Type B pancreatic cell (in vitro differentiated cells): ENCODE results near the gene ELOVL2. TPM values are rescaled to one million over a fixed set of nuclear protein-coding genes. Genes with fewer than 3 reads are reported as not detected.

Source experiments
- DNase-seq: peaks from one replicate; pipeline ENCODE4 v3.0.0; 2021; ENCODE audit warnings: mixed read lengths; ENCODE audit not compliant: unreplicated experiment; ENCODE audit errors: extremely low spot score
- H3K27ac Mint-ChIP-seq: 2 replicates; pipeline ENCODE4 v1.8.0; 2021; ENCODE audit warnings: mild to moderate bottlenecking, mixed read lengths
- H3K27me3 Mint-ChIP-seq: 2 replicates; pipeline ENCODE4 v1.8.0; 2021; ENCODE audit warnings: mixed read lengths
- H3K36me3 Mint-ChIP-seq: 2 replicates; pipeline ENCODE4 v1.8.0; 2021; ENCODE audit warnings: mixed read lengths
- H3K4me1 Mint-ChIP-seq: one replicate; pipeline ENCODE4 v1.8.0; 2021; ENCODE audit warnings: mixed read lengths; ENCODE audit not compliant: unreplicated experiment
- H3K4me3 Mint-ChIP-seq: 2 replicates; pipeline ENCODE4 v1.8.0; 2021; ENCODE audit warnings: mild to moderate bottlenecking, mixed read lengths
- H3K9me3 Mint-ChIP-seq: 2 replicates; pipeline ENCODE4 v1.8.0; 2021; ENCODE audit warnings: mixed read lengths
- total RNA-seq: library from RNA; stranded (reverse); gene quantifications from 2 replicates; pipeline ENCODE4 v1.2.1, GENCODE V29; 2021; ENCODE audit warnings: low replicate concordance
- TF ChIP-seq, protein P1 (sequence below): fragments of 200-600 bp; sonication (generic); conservative IDR thresholded peaks from 2 replicates; pipeline ENCODE4 v1.5.0; 2021; ENCODE audit warnings: antibody characterized with exemption, mild to moderate bottlenecking

The ELOVL2 gene
- total RNA-seq, 1 donor from 2014 or later = 3.8 TPM

DNA sequence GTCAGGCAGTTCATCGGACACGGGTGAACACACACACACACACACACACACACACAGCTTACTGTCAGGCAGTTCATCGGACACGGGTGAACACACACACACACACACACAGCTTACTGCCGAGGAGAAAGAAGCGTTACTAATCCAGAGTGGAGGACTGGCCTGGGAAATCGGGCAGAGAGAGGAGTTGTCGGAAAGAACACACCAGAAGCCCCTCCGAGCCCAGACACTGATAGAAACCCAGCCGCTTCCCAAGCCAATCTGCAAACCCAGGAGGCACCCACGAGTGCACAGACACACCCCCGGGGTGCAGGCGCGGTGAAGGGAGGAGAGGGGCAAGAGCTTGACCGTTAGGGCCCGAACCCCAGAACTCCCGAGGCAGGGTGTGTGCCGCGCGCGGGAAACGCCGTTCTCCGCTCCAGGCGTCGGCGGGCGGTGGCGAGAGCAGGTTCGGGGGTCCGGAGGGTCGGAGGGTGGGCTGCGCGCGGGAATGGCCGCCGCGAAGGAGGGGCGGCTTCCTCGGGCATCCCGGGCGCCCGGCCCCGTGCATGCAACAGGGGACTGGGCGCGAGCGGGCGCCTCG lies 636 bp downstream of the ELOVL2 start:
- peak overlapping the region; percentile 84 for H3K4me3 Mint-ChIP-seq
- H3K27me3 Mint-ChIP-seq = peaks cover 70% of the 10 kb centered on the region
- peak; percentile 72 for DNase-seq
- TF ChIP-seq, protein P1, sequence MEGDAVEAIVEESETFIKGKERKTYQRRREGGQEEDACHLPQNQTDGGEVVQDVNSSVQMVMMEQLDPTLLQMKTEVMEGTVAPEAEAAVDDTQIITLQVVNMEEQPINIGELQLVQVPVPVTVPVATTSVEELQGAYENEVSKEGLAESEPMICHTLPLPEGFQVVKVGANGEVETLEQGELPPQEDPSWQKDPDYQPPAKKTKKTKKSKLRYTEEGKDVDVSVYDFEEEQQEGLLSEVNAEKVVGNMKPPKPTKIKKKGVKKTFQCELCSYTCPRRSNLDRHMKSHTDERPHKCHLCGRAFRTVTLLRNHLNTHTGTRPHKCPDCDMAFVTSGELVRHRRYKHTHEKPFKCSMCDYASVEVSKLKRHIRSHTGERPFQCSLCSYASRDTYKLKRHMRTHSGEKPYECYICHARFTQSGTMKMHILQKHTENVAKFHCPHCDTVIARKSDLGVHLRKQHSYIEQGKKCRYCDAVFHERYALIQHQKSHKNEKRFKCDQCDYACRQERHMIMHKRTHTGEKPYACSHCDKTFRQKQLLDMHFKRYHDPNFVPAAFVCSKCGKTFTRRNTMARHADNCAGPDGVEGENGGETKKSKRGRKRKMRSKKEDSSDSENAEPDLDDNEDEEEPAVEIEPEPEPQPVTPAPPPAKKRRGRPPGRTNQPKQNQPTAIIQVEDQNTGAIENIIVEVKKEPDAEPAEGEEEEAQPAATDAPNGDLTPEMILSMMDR = no peak
- H3K27ac Mint-ChIP-seq = peak overlapping the region; percentile 24
- no peaks in the 10 kb centered on the region for H3K4me1 Mint-ChIP-seq
- H3K9me3 Mint-ChIP-seq = no peaks in the 10 kb centered on the region
- no peaks in the 10 kb centered on the region for H3K36me3 Mint-ChIP-seq

- Mint-ChIP-seq H3K36me3 (no peaks in the 10 kb centered on the region), H3K4me3 (peak overlapping the region; percentile 84), H3K9me3 (no peaks in the 10 kb centered on the region), H3K27ac (peak overlapping the region; percentile 24), H3K4me1 (no peaks in the 10 kb centered on the region), H3K27me3 (peaks cover 64% of the 10 kb centered on the region)
- DNase-seq = no peak
- TF ChIP-seq, protein P1 = no peak
These were observed 1.2 kb downstream of the ELOVL2 start for GRCh38 chr6:11042750-11043377.

DNA sequence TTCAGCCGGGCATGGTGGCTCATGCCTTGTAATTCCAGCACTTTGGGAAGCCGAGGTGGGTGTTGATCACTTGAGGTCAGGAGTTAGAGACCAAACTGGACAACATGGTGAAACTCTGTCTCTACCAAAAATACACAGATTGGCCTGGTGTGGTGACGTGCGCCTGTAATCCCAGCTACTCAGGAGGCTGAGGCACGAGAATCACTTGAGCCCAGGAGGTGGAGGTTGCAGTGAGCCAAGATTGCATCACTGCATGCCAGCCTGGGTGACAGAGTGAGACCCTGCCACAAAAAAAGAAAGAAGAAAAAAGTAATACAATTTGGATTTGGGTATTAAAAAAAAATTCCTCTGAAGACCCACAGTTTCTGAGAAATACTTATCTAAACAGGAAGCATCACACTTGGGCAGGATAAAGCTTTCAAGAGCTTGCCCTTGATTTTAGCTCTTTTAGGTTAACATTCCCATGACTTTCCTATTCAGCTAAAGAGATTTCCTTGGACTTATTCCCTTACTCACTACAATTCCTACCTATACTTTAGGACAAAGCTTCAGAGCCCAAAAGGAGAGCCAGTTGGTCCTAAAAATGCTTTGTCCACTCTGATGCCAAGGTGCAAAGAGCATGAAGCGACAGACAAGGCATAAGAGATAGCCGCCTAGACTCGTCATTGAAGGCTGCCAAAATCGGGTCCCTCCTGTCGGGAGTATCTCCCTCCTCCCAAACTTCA lies 1.9 kb downstream of the ELOVL2 start:
- H3K27me3 Mint-ChIP-seq = peaks cover 63% of the 10 kb centered on the region

DNA sequence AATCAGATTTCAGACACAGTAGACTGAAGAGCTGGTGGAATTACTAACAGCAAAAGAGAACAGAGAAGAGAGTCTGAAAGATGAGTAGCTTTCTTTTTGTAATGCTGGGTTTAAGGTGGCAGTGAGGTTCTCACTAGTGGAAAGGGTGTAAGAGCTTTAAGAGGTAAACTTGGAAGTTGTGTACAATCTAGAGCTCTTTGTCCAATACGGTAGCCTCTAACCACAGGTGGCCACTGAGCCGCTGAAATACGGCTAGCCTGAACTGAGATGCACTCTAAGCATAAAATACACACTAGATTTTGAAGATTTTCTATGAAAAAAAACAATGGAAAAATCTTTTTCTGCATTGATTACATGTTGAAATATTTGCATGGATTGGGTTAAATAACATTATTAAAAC lies 4.0 kb downstream of the ELOVL2 start:
- Mint-ChIP-seq H3K27me3 (peaks cover 70% of the 10 kb centered on the region), H3K4me1 (no peaks in the 10 kb centered on the region), H3K27ac (no peak overlapping the region), H3K36me3 (no peaks in the 10 kb centered on the region), H3K4me3 (no peak overlapping the region), H3K9me3 (no peaks in the 10 kb centered on the region)
- no peak for DNase-seq
- TF ChIP-seq, protein P1 = no peak

More for the DNA sequence above, 1.9 kb downstream of the ELOVL2 start:
- no peaks in the 10 kb centered on the region for H3K36me3 Mint-ChIP-seq
- DNase-seq = no peak
- H3K4me3 Mint-ChIP-seq = peak overlapping the region; percentile 84
- no peaks in the 10 kb centered on the region for H3K4me1 Mint-ChIP-seq
- no peaks in the 10 kb centered on the region for H3K9me3 Mint-ChIP-seq
- no peak overlapping the region for H3K27ac Mint-ChIP-seq
- TF ChIP-seq, protein P1 = no peak

GRCh38 chr6:11039040-11039439 lies 5.1 kb downstream of the ELOVL2 start:
- Mint-ChIP-seq H3K4me1 (no peaks in the 10 kb centered on the region), H3K36me3 (no peaks in the 10 kb centered on the region), H3K4me3 (no peak overlapping the region), H3K27ac (no peak overlapping the region), H3K9me3 (no peaks in the 10 kb centered on the region), H3K27me3 (peaks cover 66% of the 10 kb centered on the region)
- TF ChIP-seq, protein P1 = no peak
- no peak for DNase-seq
